ENCODE data around the gene FUBP3.

FUBP3 gene

DNA sequence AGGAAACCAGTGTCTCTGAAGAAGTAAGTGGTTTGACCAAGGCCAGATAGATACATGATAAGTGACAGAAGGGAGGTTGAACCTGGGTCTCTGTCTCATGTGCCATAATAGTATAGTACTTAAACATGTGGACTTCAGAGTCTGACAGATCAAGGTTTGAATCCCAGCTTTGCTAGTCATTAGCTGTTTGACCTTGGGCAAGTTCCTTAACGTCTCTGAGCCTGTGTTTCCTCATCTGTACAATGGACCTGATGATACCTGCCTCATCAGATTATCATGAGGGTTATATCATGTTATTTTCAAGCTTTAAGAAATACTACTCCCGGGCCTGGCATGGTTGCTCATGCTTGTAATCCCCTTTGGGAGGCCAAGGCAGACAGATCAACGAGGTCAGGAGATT lies 24.9 kb downstream of the FUBP3 start:
- no peak overlapping the region for H3K27ac ChIP-seq
- no peak for DNase-seq (ENCODE audit: low read depth, low spot score)

- H3K27ac ChIP-seq = no peak overlapping the region
- DNase-seq (ENCODE audit: low read depth, low spot score) = no peak
Measured at GRCh38 chr9:130606887-130607600, 27.7 kb downstream of the FUBP3 start.

GRCh38 chr9:130607640-130608420 lies 28.5 kb downstream of the FUBP3 start:
- no peak overlapping the region for H3K27ac ChIP-seq
- no peak for DNase-seq (ENCODE audit: low read depth, low spot score)

DNA sequence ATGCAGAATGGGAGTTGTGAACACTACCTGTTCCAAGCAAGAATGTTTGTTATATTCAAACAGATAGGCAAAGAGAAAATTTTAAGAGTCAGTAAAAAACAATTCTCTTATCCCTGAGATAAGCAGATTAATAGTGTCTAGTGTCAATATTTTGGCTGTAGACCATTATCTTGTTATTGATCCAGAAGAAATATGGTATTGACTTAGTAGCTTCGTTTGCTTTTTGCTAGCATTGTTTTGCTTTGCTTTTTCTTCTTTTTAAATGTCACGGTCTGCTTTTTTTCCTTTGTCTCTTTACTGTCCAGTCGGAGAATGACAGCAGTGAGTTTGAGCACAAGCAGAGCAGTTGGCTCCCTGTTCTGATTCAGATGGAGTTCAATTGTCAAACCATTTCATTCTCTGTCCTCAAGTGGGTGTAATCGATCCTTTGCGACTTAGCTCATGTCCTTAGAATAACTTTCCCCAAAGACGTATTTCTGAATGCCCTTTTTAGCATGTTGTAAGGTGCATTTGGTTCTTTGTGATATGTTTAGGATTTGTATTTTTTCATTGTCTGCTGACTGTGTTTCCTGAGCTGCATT lies 29.3 kb downstream of the FUBP3 start:
- DNase-seq (ENCODE audit: low read depth, low spot score) = no peak
- H3K27ac ChIP-seq = no peak overlapping the region

DNA sequence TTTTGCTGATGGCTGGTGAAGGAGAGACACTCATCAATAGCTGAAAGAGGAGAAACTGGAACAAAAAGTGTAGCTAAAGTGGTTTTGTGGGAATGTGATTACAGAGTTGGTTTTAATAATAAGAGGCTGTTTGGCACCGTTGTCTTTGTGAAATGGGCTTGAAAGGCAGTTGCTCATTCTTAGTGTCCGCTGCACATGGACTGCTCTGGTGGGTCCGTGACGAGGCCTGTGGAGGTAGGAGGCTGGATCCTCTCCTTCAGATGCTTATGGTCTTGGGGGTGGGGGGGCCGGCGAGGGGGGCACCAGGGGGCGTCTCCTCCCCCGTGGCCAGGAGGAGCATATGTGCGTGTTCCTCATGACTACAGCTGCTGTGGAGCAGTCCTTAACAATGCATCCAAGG lies 29.8 kb downstream of the FUBP3 start:
- no peak for DNase-seq (ENCODE audit: low read depth, low spot score)
- H3K27ac ChIP-seq = no peak overlapping the region

DNA sequence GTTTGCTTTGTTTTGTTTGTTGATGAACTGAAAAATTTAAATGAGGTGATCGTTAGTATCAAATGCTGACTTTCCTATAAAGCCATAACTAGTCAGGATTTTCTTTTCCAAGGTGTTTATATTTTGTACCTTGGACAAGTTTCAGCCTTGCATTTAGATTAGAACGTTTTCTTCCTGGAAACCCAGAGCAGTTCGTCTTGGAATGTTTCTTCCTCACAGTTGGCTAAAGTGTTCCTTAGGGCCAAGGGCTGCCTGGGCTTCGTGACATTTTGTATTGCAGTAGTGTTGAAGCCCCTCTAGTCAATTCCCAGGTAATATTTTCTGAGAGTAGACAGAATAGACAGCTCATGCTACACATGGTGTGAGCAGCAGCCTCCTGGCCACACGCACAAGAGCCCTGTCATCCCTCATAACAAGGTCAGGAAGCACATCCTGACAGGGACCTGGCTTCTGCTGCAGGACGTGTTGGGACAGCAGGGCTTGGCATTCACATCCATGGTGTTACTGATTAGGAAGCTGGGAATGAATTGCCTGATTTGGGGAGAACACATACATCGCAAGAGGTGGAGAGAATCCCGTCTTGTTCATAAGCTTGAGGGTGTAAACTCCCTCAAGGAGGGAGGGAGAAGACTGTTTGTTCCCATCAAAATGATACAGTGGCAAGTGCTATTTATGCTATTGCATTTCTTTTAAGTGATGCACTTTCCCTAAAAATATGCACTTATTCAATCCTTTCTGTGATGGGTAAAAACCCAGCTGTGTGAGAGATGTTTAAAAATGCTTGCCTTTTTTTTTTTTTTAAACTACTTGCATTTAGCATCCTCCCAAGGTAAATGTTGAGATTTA lies 31.7 kb downstream of the FUBP3 start:
- no peak for DNase-seq (ENCODE audit: low read depth, low spot score)

DNA sequence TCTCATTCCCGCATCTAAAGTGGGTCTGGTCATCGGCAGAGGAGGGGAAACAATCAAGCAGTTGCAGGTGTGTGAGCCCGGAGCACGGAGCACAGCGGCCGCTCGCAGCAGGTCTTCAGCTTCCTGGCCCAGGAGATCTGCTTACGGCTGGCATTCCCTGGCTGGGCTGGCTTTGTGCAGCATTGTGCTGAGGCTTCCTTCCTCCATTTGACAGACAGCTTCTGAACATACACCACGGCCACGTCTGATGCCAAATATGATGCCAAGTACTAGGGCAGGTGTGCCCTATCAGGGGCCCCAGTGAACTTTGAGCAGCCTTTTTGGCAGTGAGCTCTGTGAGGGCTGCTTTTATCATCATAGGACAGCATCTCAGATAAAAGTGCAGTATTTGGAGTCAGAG lies 37.1 kb downstream of the FUBP3 start:
- no peak overlapping the region for H3K27ac ChIP-seq
- no peak for DNase-seq (ENCODE audit: low read depth, low spot score)

More for the DNA sequence above, 31.7 kb downstream of the FUBP3 start:
- no peak overlapping the region for H3K27ac ChIP-seq

- H3K27ac ChIP-seq = no peak overlapping the region
- no peak for DNase-seq (ENCODE audit: low read depth, low spot score)
Measured at GRCh38 chr9:130623466-130623865, 44.1 kb downstream of the FUBP3 start.

GRCh38 chr9:130624154-130624553 lies 44.8 kb downstream of the FUBP3 start:
- H3K27ac ChIP-seq = no peak overlapping the region
- no peak for DNase-seq (ENCODE audit: low read depth, low spot score)

DNA sequence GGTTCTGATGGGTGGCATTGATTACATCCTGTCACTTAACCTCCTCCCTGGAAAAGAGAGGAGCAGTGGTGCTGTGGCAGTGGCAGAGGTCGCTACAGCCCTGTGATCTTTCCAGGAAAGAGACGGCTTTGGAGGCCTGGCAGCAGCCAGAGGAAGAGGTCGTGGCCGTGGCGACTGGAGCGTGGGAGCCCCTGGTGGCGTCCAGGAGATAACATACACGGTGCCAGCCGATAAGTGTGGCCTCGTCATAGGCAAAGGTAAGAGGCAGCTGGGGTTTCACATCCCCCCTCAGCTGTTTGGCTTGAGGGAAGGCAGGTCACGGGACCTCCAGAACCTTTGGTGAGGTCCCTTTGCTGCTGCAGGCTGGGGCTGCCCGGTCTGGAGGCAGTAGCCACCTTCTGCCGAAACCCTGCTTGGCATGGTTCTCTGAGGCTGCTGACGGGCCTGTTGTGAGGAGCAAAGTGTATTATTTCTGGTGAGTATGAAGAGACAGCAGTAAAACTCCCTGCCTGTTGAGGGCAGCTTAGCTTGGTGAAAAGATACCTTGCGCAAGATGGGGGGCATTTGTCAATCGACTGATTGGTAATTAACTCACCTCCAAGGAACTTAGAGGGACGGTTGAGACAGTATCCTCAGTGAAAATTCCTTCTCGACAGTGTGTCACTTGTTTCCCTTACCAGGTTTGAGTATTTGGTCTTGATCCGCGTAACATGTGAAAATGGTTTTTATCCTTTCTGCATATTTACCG lies 47.0 kb downstream of the FUBP3 start:
- DNase-seq (ENCODE audit: low read depth, low spot score) = no peak
- H3K27ac ChIP-seq = no peak overlapping the region

DNA sequence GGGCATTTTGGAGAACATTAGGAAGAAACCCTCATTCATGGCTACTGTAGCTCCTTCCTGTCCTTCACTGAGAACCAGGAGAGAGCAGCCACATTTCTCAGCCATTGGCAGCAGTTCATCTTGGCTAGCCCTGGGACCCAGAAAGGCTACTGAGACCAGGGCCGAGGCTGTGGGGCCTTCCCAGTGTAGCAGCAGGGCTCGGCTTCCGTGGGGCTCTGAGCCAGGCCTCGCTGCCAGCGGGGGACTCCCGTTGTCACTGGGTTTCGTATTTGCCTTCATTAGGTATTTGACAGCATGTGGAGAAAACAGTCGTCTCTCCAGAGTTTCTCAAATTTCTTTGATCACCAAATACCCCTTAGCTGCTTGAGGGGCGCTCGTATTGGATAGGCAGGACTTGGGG lies 47.7 kb downstream of the FUBP3 start:
- DNase-seq (ENCODE audit: low read depth, low spot score) = no peak
- H3K27ac ChIP-seq = no peak overlapping the region

GRCh38 chr9:130627896-130628792 lies 48.8 kb downstream of the FUBP3 start:
- DNase-seq (ENCODE audit: low read depth, low spot score) = no peak
- H3K27ac ChIP-seq = no peak overlapping the region

- DNase-seq (ENCODE audit: low read depth, low spot score) = no peak
- H3K27ac ChIP-seq = no peak overlapping the region
Measured at GRCh38 chr9:130629443-130630070, 50.2 kb downstream of the FUBP3 start.

- no peak for DNase-seq (ENCODE audit: low read depth, low spot score)
- no peak overlapping the region for H3K27ac ChIP-seq
Measured at GRCh38 chr9:130630071-130630450, 50.7 kb downstream of the FUBP3 start.

- H3K27ac ChIP-seq = no peak overlapping the region
- no peak for DNase-seq (ENCODE audit: low read depth, low spot score)
Measured at GRCh38 chr9:130630506-130631330, 51.3 kb downstream of the FUBP3 start.

DNA sequence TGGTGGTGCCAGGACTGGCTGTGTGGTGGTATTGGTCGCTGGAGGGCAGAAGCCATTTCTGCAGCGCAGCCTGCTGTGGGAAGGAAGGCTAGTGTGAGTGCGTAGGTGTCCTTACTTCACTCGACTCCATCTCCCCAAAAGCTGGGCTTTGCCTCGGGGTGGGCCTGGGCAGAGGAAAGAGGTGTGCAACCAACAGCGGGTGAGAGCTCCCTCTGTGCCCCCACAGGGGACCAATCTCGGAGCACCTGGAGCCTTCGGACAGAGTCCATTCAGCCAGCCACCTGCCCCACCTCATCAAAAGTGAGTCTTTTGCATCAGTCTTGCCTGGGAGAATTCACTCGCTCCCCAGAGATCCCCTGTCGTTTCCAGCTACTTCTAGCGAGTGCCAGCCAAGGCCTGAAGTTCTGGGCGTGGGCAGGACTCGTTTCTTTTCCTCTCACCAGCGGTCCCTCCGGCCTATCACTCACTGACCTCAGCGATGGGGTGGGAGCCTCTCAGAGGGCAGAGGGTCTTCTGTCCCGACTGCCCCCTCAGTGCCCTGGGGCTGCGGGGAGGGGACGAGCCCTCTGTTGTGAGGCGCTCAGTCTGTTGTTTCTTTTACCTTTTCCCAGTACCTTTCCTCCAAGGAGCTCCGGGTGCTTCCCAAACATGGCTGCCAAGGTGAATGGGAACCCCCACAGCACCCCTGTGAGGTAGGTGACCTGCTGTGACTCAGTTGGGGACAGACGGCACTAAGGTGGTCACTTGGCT lies 52.1 kb downstream of the FUBP3 start:
- no peak overlapping the region for H3K27ac ChIP-seq
- DNase-seq (ENCODE audit: low read depth, low spot score) = no peak

Data from epithelial cell of prostate (primary cell).